Measurements from ENCODE around the gene RUNX2.

The RUNX2 gene

GRCh38 chr6:45566882-45567281, 238.8 kb downstream of the RUNX2 start:
- DNase-seq, result no peak

GRCh38 chr6:45567879-45568278, 239.7 kb downstream of the RUNX2 start:
- no peak for DNase-seq

- DNase-seq, result no peak
Measured at GRCh38 chr6:45568626-45569025, 240.5 kb downstream of the RUNX2 start.

GRCh38 chr6:45569210-45569945, 241.2 kb downstream of the RUNX2 start:
- DNase-seq, result no peak

GRCh38 chr6:45571159-45571558, 243.0 kb downstream of the RUNX2 start:
- no peak for DNase-seq

- DNase-seq, result no peak
Measured at GRCh38 chr6:45572833-45573232, 244.7 kb downstream of the RUNX2 start.

- DNase-seq, result no peak
Measured at GRCh38 chr6:45574014-45574461, 245.9 kb downstream of the RUNX2 start.

GRCh38 chr6:45574885-45575284, 246.8 kb downstream of the RUNX2 start:
- no peak for DNase-seq

- no peak for DNase-seq
Measured at GRCh38 chr6:45576648-45577624, 248.8 kb downstream of the RUNX2 start.

GRCh38 chr6:45577836-45578504, 249.8 kb downstream of the RUNX2 start:
- no peak for DNase-seq

- no peak for DNase-seq
Measured at GRCh38 chr6:45584127-45584526, 256.0 kb downstream of the RUNX2 start.

- no peak for DNase-seq
Measured at GRCh38 chr6:45586216-45587171, 258.4 kb downstream of the RUNX2 start.

- no peak for DNase-seq
Measured at GRCh38 chr6:45587229-45588060, 259.3 kb downstream of the RUNX2 start.

- no peak for DNase-seq
Measured at GRCh38 chr6:45589367-45589766, 261.2 kb downstream of the RUNX2 start.

- no peak for DNase-seq
Measured at GRCh38 chr6:45590226-45590625, 262.1 kb downstream of the RUNX2 start.

- no peak for DNase-seq
Measured at GRCh38 chr6:45590696-45591184, 262.6 kb downstream of the RUNX2 start.

GRCh38 chr6:45591306-45591705, 263.2 kb downstream of the RUNX2 start:
- DNase-seq, result no peak

GRCh38 chr6:45591890-45592289, 263.8 kb downstream of the RUNX2 start:
- DNase-seq, result no peak

- no peak for DNase-seq
Measured at GRCh38 chr6:45592991-45593390, 264.9 kb downstream of the RUNX2 start.

GRCh38 chr6:45595010-45595851, 267.1 kb downstream of the RUNX2 start:
- no peak for DNase-seq

All from SIG-M5 (cell line).